Mucosa of descending colon (tissue), 3 donors: ENCODE measurements around the gene NTN1. TPM values are rescaled to one million over a fixed set of nuclear protein-coding genes. Genes with fewer than 3 reads are reported as not detected.

Experiments
- ATAC-seq: fragments of 200-7000 bp; cut with Tn5 transposase; one replicate; pipeline ENCODE4 v1.9.1; 2020; ENCODE audit warnings: mild to moderate bottlenecking, moderate library complexity
- DNase-seq, 3 donors: peaks; one replicate each; pipeline ENCODE4 v3.0.0-alpha.2; 2020
- H3K36me3 ChIP-seq: fragments of 200-600 bp; one replicate; pipeline ENCODE4 v1.8.0; 2021; ENCODE audit warnings: low read depth, mild to moderate bottlenecking
- H3K4me1 ChIP-seq: fragments of 200-600 bp; one replicate; pipeline ENCODE4 v1.8.0; 2021; ENCODE audit warnings: low read depth, mild to moderate bottlenecking
- H3K4me3 ChIP-seq: fragments of 200-600 bp; one replicate; pipeline ENCODE4 v1.8.0; 2021; ENCODE audit warnings: mild to moderate bottlenecking
- H3K9me3 ChIP-seq: fragments of 200-600 bp; one replicate; pipeline ENCODE4 v1.8.0; 2021; ENCODE audit warnings: mild to moderate bottlenecking
- CTCF ChIP-seq: fragments of 200-600 bp; IDR thresholded peaks from one replicate; pipeline ENCODE4 v1.8.0; 2022; ENCODE audit warnings: antibody characterized with exemption, mild to moderate bottlenecking
- intact Hi-C, 2 donors: fragments of 100-400 bp; cut with DNase I in 1 of 2; cut with micrococcal nuclease in 1 of 2; formaldehyde crosslinking; loops; one replicate each; pipeline versions ENCODE4 v1.11.0 to v1.11.1; 2022; cut with DNase I, micrococcal nuclease
- total RNA-seq, 3 donors: library from RNA; stranded (reverse); fragmentation: NEBNext Ultra II Directional in 2 of 3; extraction: Animal tissue kit (Norgen Biotek cat#: 25700) in 2 of 3; gene quantifications; one replicate each; pipeline versions ENCODE4 v1.2.1 to v1.2.4, GENCODE V29; 2021 to 2023
- donor health status: DM: no; HTN: no; CAD: no; lungs with moderate emphysema.
- donor health status: DM: no; HTN: no; CAD: no.
- donor health status: DM: no; HTN: yes; CAD: no.

NTN1 gene
- total RNA-seq, 3 donors from 2014 or later = 3.7 to 61.8 (median 4.0) TPM

- no peak for TF ChIP-seq CTCF
- no peak for DNase-seq
- Histone ChIP-seq H3K9me3 (no peaks in the 10 kb centered on the region), H3K36me3 (no peaks in the 10 kb centered on the region), H3K4me3 (no peak overlapping the region), H3K4me1 (peaks cover 16% of the 10 kb centered on the region)
- intact Hi-C loops = no loop called here
- no peak for ATAC-seq
These were observed 183.5 kb downstream of the NTN1 start for GRCh38 chr17:9204637-9205329.

GRCh38 chr17:9205520-9206409 is 184.5 kb downstream of the NTN1 start:
- ATAC-seq (no peak), DNase-seq (no peak)
- peaks cover 16% of the 10 kb centered on the region for H3K4me1 ChIP-seq
- H3K4me3 ChIP-seq = no peak overlapping the region
- TF ChIP-seq CTCF = no peak
- no peaks in the 10 kb centered on the region for H3K9me3 ChIP-seq
- intact Hi-C loops = no loop called here
- H3K36me3 ChIP-seq = no peaks in the 10 kb centered on the region

GRCh38 chr17:9206410-9206703 is 185.0 kb downstream of the NTN1 start:
- Histone ChIP-seq H3K36me3 (no peaks in the 10 kb centered on the region), H3K9me3 (no peaks in the 10 kb centered on the region), H3K4me1 (peaks cover 16% of the 10 kb centered on the region), H3K4me3 (no peak overlapping the region)
- ATAC-seq = no peak
- TF ChIP-seq CTCF = no peak
- no peak for DNase-seq
- intact Hi-C loops = no loop called here

GRCh38 chr17:9206741-9207332 is 185.5 kb downstream of the NTN1 start:
- DNase-seq (peak; percentile 65 to 73 (median 70)), ATAC-seq (peak; percentile 90)
- no peak for TF ChIP-seq CTCF
- H3K36me3 ChIP-seq = no peaks in the 10 kb centered on the region
- no peak overlapping the region for H3K4me3 ChIP-seq
- H3K4me1 ChIP-seq = peaks cover 16% of the 10 kb centered on the region
- intact Hi-C loops = no loop called here
- H3K9me3 ChIP-seq = no peaks in the 10 kb centered on the region

GRCh38 chr17:9208381-9209105 is 187.2 kb downstream of the NTN1 start:
- ATAC-seq (no peak), DNase-seq (no peak)
- intact Hi-C loops = no loop called here
- TF ChIP-seq CTCF = no peak
- Histone ChIP-seq H3K4me3 (no peak overlapping the region), H3K4me1 (peaks cover 16% of the 10 kb centered on the region), H3K36me3 (no peaks in the 10 kb centered on the region), H3K9me3 (no peaks in the 10 kb centered on the region)
